ENCODE results near the gene PPIG. TPM values are rescaled to one million over a fixed set of nuclear protein-coding genes. Genes with fewer than 3 reads are reported as not detected.

PPIG gene
- total RNA-seq, 1 donor = 25.3 TPM

- Histone ChIP-seq H4K20me1 (ENCODE audit: insufficient read depth, low read length) (no peaks in the 10 kb centered on the region), H3K79me2 (ENCODE audit: insufficient read depth, low read length) (no peaks in the 10 kb centered on the region)
- peak; percentile 13 for DNase-seq (ENCODE audit: insufficient read length, low spot score, missing footprints)
Measured at GRCh38 chr2:169670215-169670651, 86.1 kb downstream of the PPIG start.

DNA sequence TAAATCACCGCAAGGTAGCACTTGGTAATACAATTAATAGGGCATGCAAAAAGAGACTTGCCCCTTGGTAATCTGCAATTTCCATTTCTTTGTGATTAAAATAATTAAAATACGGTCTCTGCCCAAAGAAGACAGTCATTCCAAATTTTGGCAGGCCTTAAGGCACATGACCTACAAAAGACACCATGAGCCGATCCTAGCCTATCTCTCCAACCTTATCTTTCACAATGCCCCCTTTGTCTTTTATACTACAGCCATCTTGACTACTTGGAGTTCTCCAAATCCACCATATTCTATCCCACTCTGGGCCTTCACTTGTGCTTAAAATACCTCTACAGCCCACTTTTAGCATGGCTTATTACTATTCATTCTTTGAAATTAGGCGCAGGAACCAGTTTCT lies 86.8 kb downstream of the PPIG start:
- DNase-seq (ENCODE audit: insufficient read length, low spot score, missing footprints) = no peak
- Histone ChIP-seq H3K4me1 (ENCODE audit: insufficient read depth, low read length) (no peaks in the 10 kb centered on the region), H3K79me2 (ENCODE audit: insufficient read depth, low read length) (no peaks in the 10 kb centered on the region), H3K4me2 (ENCODE audit: insufficient read depth, low read length) (no peak overlapping the region), H3K36me3 (ENCODE audit: insufficient read depth, low read length) (no peaks in the 10 kb centered on the region), H3K27ac (ENCODE audit: low read depth, low read length) (no peak overlapping the region), H3K9me3 (ENCODE audit: low read depth, low read length) (no peaks in the 10 kb centered on the region), H3K4me3 (ENCODE audit: insufficient read depth, low read length) (no peak overlapping the region), H3K27me3 (ENCODE audit: insufficient read depth, low read length) (no peaks in the 10 kb centered on the region), H2AFZ (ENCODE audit: low read length) (no peak overlapping the region), H4K20me1 (ENCODE audit: insufficient read depth, low read length) (no peaks in the 10 kb centered on the region)
- TF ChIP-seq CTCF (IDR thresholded peaks at IDR 0.05; ENCODE audit: extremely low read depth, low read depth, low read length) = no peak

More at GRCh38 chr2:169670215-169670651, 86.1 kb downstream of the PPIG start:
- Histone ChIP-seq H3K27ac (ENCODE audit: low read depth, low read length) (no peak overlapping the region), H2AFZ (ENCODE audit: low read length) (no peak overlapping the region), H3K4me2 (ENCODE audit: insufficient read depth, low read length) (no peak overlapping the region), H3K36me3 (ENCODE audit: insufficient read depth, low read length) (no peaks in the 10 kb centered on the region), H3K4me3 (ENCODE audit: insufficient read depth, low read length) (no peak overlapping the region), H3K27me3 (ENCODE audit: insufficient read depth, low read length) (no peaks in the 10 kb centered on the region), H3K9me3 (ENCODE audit: low read depth, low read length) (no peaks in the 10 kb centered on the region), H3K4me1 (ENCODE audit: insufficient read depth, low read length) (no peaks in the 10 kb centered on the region)
- TF ChIP-seq CTCF (IDR thresholded peaks at IDR 0.05; ENCODE audit: extremely low read depth, low read depth, low read length) = no peak

DNA sequence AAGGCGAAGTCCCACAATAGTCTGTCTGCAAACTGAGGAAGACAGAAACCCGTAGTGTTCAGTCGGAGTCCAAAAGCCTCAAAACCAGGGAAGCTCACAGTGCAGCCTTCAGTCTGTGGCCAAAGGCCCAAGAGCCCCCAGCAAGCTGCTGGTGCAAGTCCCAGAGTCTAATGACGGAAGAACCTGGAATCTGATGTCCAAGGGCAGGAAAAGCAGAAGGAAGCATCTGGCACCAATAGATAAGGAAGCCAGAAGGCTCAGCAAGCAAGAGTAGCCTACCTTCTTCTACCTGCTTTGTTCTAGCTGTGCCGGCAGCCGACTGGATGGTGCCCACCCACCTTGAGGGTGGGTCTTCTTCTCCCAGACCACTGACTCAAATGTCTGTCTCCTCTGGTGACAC lies 88.3 kb downstream of the PPIG start:
- Histone ChIP-seq H3K36me3 (ENCODE audit: insufficient read depth, low read length) (no peaks in the 10 kb centered on the region), H3K27me3 (ENCODE audit: insufficient read depth, low read length) (no peaks in the 10 kb centered on the region), H3K4me2 (ENCODE audit: insufficient read depth, low read length) (no peak overlapping the region), H2AFZ (ENCODE audit: low read length) (no peak overlapping the region), H3K27ac (ENCODE audit: low read depth, low read length) (no peak overlapping the region), H3K79me2 (ENCODE audit: insufficient read depth, low read length) (no peaks in the 10 kb centered on the region), H3K4me1 (ENCODE audit: insufficient read depth, low read length) (no peaks in the 10 kb centered on the region), H3K4me3 (ENCODE audit: insufficient read depth, low read length) (no peak overlapping the region), H4K20me1 (ENCODE audit: insufficient read depth, low read length) (no peaks in the 10 kb centered on the region), H3K9me3 (ENCODE audit: low read depth, low read length) (no peaks in the 10 kb centered on the region)
- no peak for DNase-seq (ENCODE audit: insufficient read length, low spot score, missing footprints)
- no peak for TF ChIP-seq CTCF (IDR thresholded peaks at IDR 0.05; ENCODE audit: extremely low read depth, low read depth, low read length)

DNA sequence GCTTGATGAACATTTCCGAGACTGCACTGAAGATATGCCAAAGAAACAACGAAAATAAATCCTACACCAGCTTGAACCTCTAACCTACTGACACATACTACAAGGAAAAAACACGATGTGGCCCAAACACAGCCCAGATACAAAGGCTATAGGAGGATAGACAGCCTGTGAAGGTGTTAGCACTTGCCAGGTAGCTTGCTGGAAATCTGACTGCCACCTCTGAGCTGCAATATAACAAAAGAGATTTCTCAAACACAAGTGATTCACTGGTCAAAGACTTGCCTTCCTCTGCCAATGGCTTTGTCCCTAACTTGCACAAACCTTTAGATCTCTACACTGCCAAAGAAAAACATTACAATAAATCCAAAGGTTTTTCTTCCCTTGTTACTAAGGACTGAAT lies 89.0 kb downstream of the PPIG start:
- no peaks in the 10 kb centered on the region for H3K4me1 ChIP-seq (ENCODE audit: insufficient read depth, low read length)
- no peak overlapping the region for H3K4me2 ChIP-seq (ENCODE audit: insufficient read depth, low read length)
- TF ChIP-seq CTCF (IDR thresholded peaks at IDR 0.05; ENCODE audit: extremely low read depth, low read depth, low read length) = no peak
- no peak overlapping the region for H3K27ac ChIP-seq (ENCODE audit: low read depth, low read length)
- no peaks in the 10 kb centered on the region for H3K9me3 ChIP-seq (ENCODE audit: low read depth, low read length)
- no peaks in the 10 kb centered on the region for H3K27me3 ChIP-seq (ENCODE audit: insufficient read depth, low read length)
- no peaks in the 10 kb centered on the region for H3K36me3 ChIP-seq (ENCODE audit: insufficient read depth, low read length)
- H3K79me2 ChIP-seq (ENCODE audit: insufficient read depth, low read length) = no peaks in the 10 kb centered on the region
- DNase-seq (ENCODE audit: insufficient read length, low spot score, missing footprints) = no peak
- H4K20me1 ChIP-seq (ENCODE audit: insufficient read depth, low read length) = no peaks in the 10 kb centered on the region
- H2AFZ ChIP-seq (ENCODE audit: low read length) = no peak overlapping the region
- no peak overlapping the region for H3K4me3 ChIP-seq (ENCODE audit: insufficient read depth, low read length)

All from osteoblast (primary cell).